GM12891 (cell line): ENCODE results near the gene TNFSF13B.

Source experiments
- POLR2A ChIP-seq: IDR thresholded peaks from 2 replicates; pipeline ENCODE4 v1.6.1; 2011; ENCODE audit warnings: low read depth, low read length, control low read depth
- POLR2AphosphoS5 ChIP-seq: IDR thresholded peaks from 2 replicates; pipeline ENCODE4 v1.6.1; 2011; ENCODE audit warnings: low read depth, low read length, control low read depth

DNA sequence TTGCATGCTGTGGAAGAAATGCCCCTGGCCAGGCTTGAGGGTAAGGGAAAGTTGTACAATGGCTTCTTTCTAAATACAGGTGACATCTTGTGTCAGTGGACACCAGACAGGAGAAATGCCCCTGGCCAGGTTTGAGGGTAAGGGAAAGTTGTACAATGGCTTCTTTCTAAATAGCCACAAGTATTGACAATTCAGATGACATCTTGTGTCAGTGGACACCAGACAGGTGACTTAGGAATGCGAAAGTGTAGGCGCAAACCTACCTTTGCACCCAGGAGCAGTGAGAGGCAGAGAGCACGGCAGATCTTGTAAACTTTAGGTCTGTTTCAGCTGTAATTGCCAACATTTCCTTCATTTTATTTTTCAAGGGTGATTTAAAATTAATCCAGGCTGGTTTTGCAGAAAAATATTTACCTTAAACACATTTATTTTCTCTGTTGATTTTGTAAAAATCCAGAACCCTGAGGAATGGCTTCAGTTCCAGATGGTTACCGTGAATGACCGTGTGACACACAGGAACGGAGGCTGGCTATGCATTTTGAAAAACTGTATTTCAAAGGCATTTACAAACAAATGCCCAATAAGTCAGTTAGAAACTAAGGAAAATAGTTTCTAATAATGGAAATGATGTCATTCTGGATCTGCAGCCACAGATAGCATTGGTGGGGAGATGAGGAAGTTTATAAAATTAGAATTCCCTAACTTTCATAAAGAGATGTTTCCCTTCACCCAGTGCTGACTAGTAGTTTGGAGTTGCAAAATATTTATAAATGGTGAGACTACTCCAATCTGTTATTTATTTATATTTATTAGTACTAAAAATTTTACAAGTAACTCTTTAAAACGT is 34.9 kb downstream of the TNFSF13B start:
- no peak for TF ChIP-seq POLR2AphosphoS5
- TF ChIP-seq POLR2A, result no peak
